ENCODE data around the gene ABCG1.

GRCh38 chr21:42277593-42277992, 58.7 kb downstream of the ABCG1 start:
- no peak for TF ChIP-seq ZNF70 (CRISPR knock-in tag; IDR thresholded peaks at IDR 0.05)
- no peak for TF ChIP-seq RARB (CRISPR knock-in tag; IDR thresholded peaks at IDR 0.05)
- TF ChIP-seq CSRNP3 (CRISPR knock-in tag; IDR thresholded peaks at IDR 0.05), result no peak
- TF ChIP-seq ARNTL (CRISPR knock-in tag; IDR thresholded peaks at IDR 0.05; ENCODE audit: borderline replicate concordance, low read depth), result no peak
- TF ChIP-seq ISL1 (CRISPR knock-in tag; IDR thresholded peaks at IDR 0.05), result no peak
- no peak for TF ChIP-seq ZFP3 (CRISPR knock-in tag; IDR thresholded peaks at IDR 0.05)
- TF ChIP-seq GLIS3 (CRISPR knock-in tag; IDR thresholded peaks at IDR 0.05), result no peak
- TF ChIP-seq, protein P1, sequence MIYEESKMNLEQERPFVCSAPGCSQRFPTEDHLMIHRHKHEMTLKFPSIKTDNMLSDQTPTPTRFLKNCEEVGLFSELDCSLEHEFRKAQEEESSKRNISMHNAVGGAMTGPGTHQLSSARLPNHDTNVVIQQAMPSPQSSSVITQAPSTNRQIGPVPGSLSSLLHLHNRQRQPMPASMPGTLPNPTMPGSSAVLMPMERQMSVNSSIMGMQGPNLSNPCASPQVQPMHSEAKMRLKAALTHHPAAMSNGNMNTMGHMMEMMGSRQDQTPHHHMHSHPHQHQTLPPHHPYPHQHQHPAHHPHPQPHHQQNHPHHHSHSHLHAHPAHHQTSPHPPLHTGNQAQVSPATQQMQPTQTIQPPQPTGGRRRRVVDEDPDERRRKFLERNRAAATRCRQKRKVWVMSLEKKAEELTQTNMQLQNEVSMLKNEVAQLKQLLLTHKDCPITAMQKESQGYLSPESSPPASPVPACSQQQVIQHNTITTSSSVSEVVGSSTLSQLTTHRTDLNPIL (CRISPR knock-in tag; IDR thresholded peaks at IDR 0.05; ENCODE audit: low read depth), result no peak
- no peak for TF ChIP-seq TCF4 (CRISPR knock-in tag; IDR thresholded peaks at IDR 0.05; ENCODE audit: borderline replicate concordance)
- no peak for TF ChIP-seq BACH2 (CRISPR knock-in tag; IDR thresholded peaks at IDR 0.05; ENCODE audit: borderline replicate concordance)
- TF ChIP-seq SNAI2 (CRISPR knock-in tag; IDR thresholded peaks at IDR 0.05), result no peak
- TF ChIP-seq, protein P2, sequence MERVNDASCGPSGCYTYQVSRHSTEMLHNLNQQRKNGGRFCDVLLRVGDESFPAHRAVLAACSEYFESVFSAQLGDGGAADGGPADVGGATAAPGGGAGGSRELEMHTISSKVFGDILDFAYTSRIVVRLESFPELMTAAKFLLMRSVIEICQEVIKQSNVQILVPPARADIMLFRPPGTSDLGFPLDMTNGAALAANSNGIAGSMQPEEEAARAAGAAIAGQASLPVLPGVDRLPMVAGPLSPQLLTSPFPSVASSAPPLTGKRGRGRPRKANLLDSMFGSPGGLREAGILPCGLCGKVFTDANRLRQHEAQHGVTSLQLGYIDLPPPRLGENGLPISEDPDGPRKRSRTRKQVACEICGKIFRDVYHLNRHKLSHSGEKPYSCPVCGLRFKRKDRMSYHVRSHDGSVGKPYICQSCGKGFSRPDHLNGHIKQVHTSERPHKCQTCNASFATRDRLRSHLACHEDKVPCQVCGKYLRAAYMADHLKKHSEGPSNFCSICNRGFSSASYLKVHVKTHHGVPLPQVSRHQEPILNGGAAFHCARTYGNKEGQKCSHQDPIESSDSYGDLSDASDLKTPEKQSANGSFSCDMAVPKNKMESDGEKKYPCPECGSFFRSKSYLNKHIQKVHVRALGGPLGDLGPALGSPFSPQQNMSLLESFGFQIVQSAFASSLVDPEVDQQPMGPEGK (CRISPR knock-in tag; IDR thresholded peaks at IDR 0.05; ENCODE audit: borderline replicate concordance), result no peak
- TF ChIP-seq PPARA (CRISPR knock-in tag; IDR thresholded peaks at IDR 0.05; ENCODE audit: borderline replicate concordance), result no peak
- TF ChIP-seq TSHZ2 (CRISPR knock-in tag; IDR thresholded peaks at IDR 0.05), result no peak

All from SK-N-SH treated with all-trans-retinoic acid at 6 μM for 48 hours (cell line).